H9 (cell line): ENCODE data around the gene ZFYVE28. TPM values are rescaled to one million over a fixed set of nuclear protein-coding genes. Genes with fewer than 3 reads are reported as not detected.

Experiments used
- DNase-seq: peaks from one replicate; pipeline ENCODE4 v3.0.0-alpha.2; 2017
- H2AFZ ChIP-seq: one replicate; pipeline ENCODE4 v1.6.1; 2013; ENCODE audit warnings: mild to moderate bottlenecking, low read length, control low read depth, moderate library complexity
- H2AK5ac ChIP-seq: 2 replicates; pipeline ENCODE4 v1.6.1; 2013; ENCODE audit warnings: low read length, control low read depth, mixed read lengths; ENCODE audit not compliant: insufficient read length
- H2BK120ac ChIP-seq: one replicate; pipeline ENCODE4 v1.6.1; 2013; ENCODE audit warnings: low read depth, mild to moderate bottlenecking, low read length, control low read depth, inconsistent platforms; ENCODE audit not compliant: poor library complexity, severe bottlenecking
- H2BK12ac ChIP-seq: 2 replicates; pipeline ENCODE4 v1.6.1; 2013; ENCODE audit warnings: low read length, control low read depth, mixed read lengths, low read depth; ENCODE audit not compliant: insufficient read length
- H2BK15ac ChIP-seq: 2 replicates; pipeline ENCODE4 v1.6.1; 2013; ENCODE audit warnings: low read depth, low read length, control low read depth
- H2BK20ac ChIP-seq: one replicate; pipeline ENCODE4 v1.6.1; 2013; ENCODE audit warnings: low read depth, mild to moderate bottlenecking, low read length, control low read depth, inconsistent platforms; ENCODE audit not compliant: poor library complexity, severe bottlenecking
- H2BK5ac ChIP-seq: 2 replicates; pipeline ENCODE4 v1.6.1; 2013; ENCODE audit warnings: low read length, control low read depth, mixed read lengths; ENCODE audit not compliant: insufficient read length
- H3K14ac ChIP-seq: 2 replicates; pipeline ENCODE4 v1.6.1; 2013; ENCODE audit warnings: low read length, control low read depth; ENCODE audit not compliant: insufficient read depth
- H3K18ac ChIP-seq: 2 replicates; pipeline ENCODE4 v1.6.1; 2013; ENCODE audit warnings: low read depth, mild to moderate bottlenecking, mixed read lengths, low read length, control low read depth; ENCODE audit not compliant: insufficient read length
- H3K23ac ChIP-seq: 2 replicates; pipeline ENCODE4 v1.6.1; 2013; ENCODE audit warnings: low read length, control low read depth, mixed read lengths, low read depth; ENCODE audit not compliant: insufficient read length
- H3K23me2 ChIP-seq: 2 replicates; pipeline ENCODE4 v1.6.1; 2013; ENCODE audit warnings: low read depth, mild to moderate bottlenecking, mixed read lengths, low read length, control low read depth; ENCODE audit not compliant: insufficient read length, poor library complexity, severe bottlenecking
- H3K27ac ChIP-seq: 2 replicates; pipeline ENCODE4 v1.5.1; 2013; ENCODE audit warnings: low read length, control low read depth, mixed read lengths, low read depth; ENCODE audit not compliant: insufficient read length
- H3K27me3 ChIP-seq: 2 replicates; pipeline ENCODE4 v1.6.1; 2013; ENCODE audit warnings: low read length, control low read depth, inconsistent platforms; ENCODE audit not compliant: insufficient read depth
- H3K4ac ChIP-seq: 2 replicates; pipeline ENCODE4 v1.6.1; 2013; ENCODE audit warnings: low read depth, mild to moderate bottlenecking, control low read depth, inconsistent platforms, low read length, moderate library complexity
- H3K4me1 ChIP-seq: 2 replicates; pipeline ENCODE4 v1.6.1; 2013; ENCODE audit warnings: low read length, control low read depth, inconsistent platforms; ENCODE audit not compliant: insufficient read depth
- H3K4me2 ChIP-seq: 2 replicates; pipeline ENCODE4 v1.6.1; 2013; ENCODE audit warnings: low read length, control low read depth, mixed read lengths; ENCODE audit not compliant: insufficient read length, insufficient read depth
- H3K56ac ChIP-seq: 2 replicates; pipeline ENCODE4 v1.6.1; 2013; ENCODE audit warnings: low read depth, mild to moderate bottlenecking, mixed read lengths, low read length, control low read depth; ENCODE audit not compliant: insufficient read length
- H3K79me1 ChIP-seq: 2 replicates; pipeline ENCODE4 v1.6.1; 2013; ENCODE audit warnings: low read depth, mild to moderate bottlenecking, moderate library complexity, low read length, control low read depth, inconsistent platforms; ENCODE audit not compliant: insufficient read depth, poor library complexity, severe bottlenecking
- H3K79me2 ChIP-seq: 2 replicates; pipeline ENCODE4 v1.6.1; 2013; ENCODE audit warnings: low read length, control low read depth, inconsistent platforms; ENCODE audit not compliant: insufficient read depth
- H3K9ac ChIP-seq: 2 replicates; pipeline ENCODE4 v1.6.1; 2013; ENCODE audit warnings: low read length, control low read depth, mixed read lengths; ENCODE audit not compliant: insufficient read length; ENCODE audit errors: extremely low read depth
- H3K9me3 ChIP-seq: one replicate; pipeline ENCODE4 v1.6.1; 2013; ENCODE audit warnings: low read depth, low read length, inconsistent platforms; ENCODE audit not compliant: control insufficient read depth
- H3T11ph ChIP-seq: one replicate; pipeline ENCODE4 v1.6.1; 2013; ENCODE audit warnings: mild to moderate bottlenecking, low read length, control low read depth, inconsistent platforms
- H4K20me1 ChIP-seq: one replicate; pipeline ENCODE4 v1.6.1; 2013; ENCODE audit not compliant: control insufficient read depth, insufficient read length, insufficient read depth
- H4K5ac ChIP-seq: 2 replicates; pipeline ENCODE4 v1.6.1; 2013; ENCODE audit warnings: low read depth, mild to moderate bottlenecking, mixed read lengths, low read length, control low read depth; ENCODE audit not compliant: insufficient read length
- H4K8ac ChIP-seq: replicated peaks from 2 replicates; pipeline ENCODE4 v1.6.1; 2013; ENCODE audit warnings: low read length, control low read depth, mixed read lengths, low read depth; ENCODE audit not compliant: insufficient read length
- H4K91ac ChIP-seq: 2 replicates; pipeline ENCODE4 v1.6.1; 2013; ENCODE audit warnings: low read depth, mild to moderate bottlenecking, moderate library complexity, mixed read lengths, low read length, control low read depth; ENCODE audit not compliant: insufficient read length
- H3K27ac Mint-ChIP-seq, 3 experiments: 2 replicates in 2 of 3; 3 replicates in 1 of 3; pipeline ENCODE4 v1.8.0; 2020 to 2021; ENCODE audit warnings: mixed read lengths in 3 of 3, mild to moderate bottlenecking in 1 of 3, moderate library complexity in 1 of 3
- H3K27me3 Mint-ChIP-seq: 2 replicates; pipeline ENCODE4 v1.8.0; 2021; ENCODE audit warnings: low read depth, mild to moderate bottlenecking, moderate library complexity, mixed read lengths
- H3K36me3 Mint-ChIP-seq, 3 experiments: 2 replicates in 2 of 3; 3 replicates in 1 of 3; pipeline ENCODE4 v1.8.0; 2020 to 2021; ENCODE audit warnings: low read depth in 3 of 3, mixed read lengths in 3 of 3; ENCODE audit not compliant: insufficient read depth in 1 of 3
- H3K4me1 Mint-ChIP-seq, 2 experiments: 2 replicates each; pipeline ENCODE4 v1.8.0; 2020; ENCODE audit warnings: mixed read lengths in 2 of 2
- H3K4me3 Mint-ChIP-seq, 2 experiments: 2 replicates in 1 of 2; 3 replicates in 1 of 2; pipeline ENCODE4 v1.8.0; 2020 to 2021; ENCODE audit warnings: mild to moderate bottlenecking in 2 of 2, mixed read lengths in 2 of 2, moderate library complexity in 1 of 2
- H3K9me3 Mint-ChIP-seq, 2 experiments: 2 replicates in 1 of 2; 3 replicates in 1 of 2; pipeline ENCODE4 v1.8.0; 2020; ENCODE audit warnings: mild to moderate bottlenecking in 2 of 2, mixed read lengths in 2 of 2, moderate library complexity in 1 of 2
- CTCF ChIP-seq: fragments of 200-600 bp; sonication (generic); conservative IDR thresholded peaks from 3 replicates; pipeline ENCODE4 v1.8.0; 2021; ENCODE audit warnings: antibody characterized with exemption, mild to moderate bottlenecking
- WGBS: extraction: QIAGEN DNeasy Blood & Tissue Kit; methylation state at CpG from one replicate; pipeline ENCODE4 v1.1.7; 2013; ENCODE audit warnings: missing lambda C conversion rate, low lambda C conversion rate, mixed read lengths; ENCODE audit not compliant: insufficient read length; ENCODE audit errors: extremely low coverage; 5-methylcytosine and 5-hydroxymethylcytosine counted together
- total RNA-seq: library from RNA; stranded (reverse); gene quantifications from 2 replicates; pipeline ENCODE4 v1.2.1, GENCODE V29; 2021

Gene ZFYVE28
- total RNA-seq, 1 experiment from 2014 or later: 0.98 TPM

GRCh38 chr4:2461246-2461960 is 43.0 kb upstream of the ZFYVE28 start:
- Histone ChIP-seq H3K14ac (no peak overlapping the region), H3K79me2 (no peaks in the 10 kb centered on the region), H2AK5ac (no peak overlapping the region), H3K27me3 (peaks cover 3% of the 10 kb centered on the region; the same call in 1 of the 2 replicates), H3K9ac (no peak overlapping the region), H3T11ph (no peak overlapping the region), H3K4me2 (no peak overlapping the region), H2BK12ac (no peak overlapping the region), H2BK20ac (no peak overlapping the region), H3K4me1 (no peaks in the 10 kb centered on the region), H2BK15ac (no peak overlapping the region), H3K56ac (no peak overlapping the region), H3K27ac (no peak overlapping the region), H2AFZ (no peak overlapping the region), H3K23ac (no peak overlapping the region), H3K9me3 (no peaks in the 10 kb centered on the region), H3K18ac (no peak overlapping the region), H3K4ac (no peak overlapping the region), H3K23me2 (no peaks in the 10 kb centered on the region), H2BK120ac (no peak overlapping the region), H4K91ac (no peak overlapping the region), H2BK5ac (no peak overlapping the region), H4K8ac (no peak overlapping the region), H3K79me1 (no peaks in the 10 kb centered on the region), H4K20me1 (peaks cover 2% of the 10 kb centered on the region), H4K5ac (no peak overlapping the region)
- peaks cover 40% of the 10 kb centered on the region for H3K27me3 Mint-ChIP-seq
- H3K4me3 Mint-ChIP-seq: peak overlapping the region; percentile 48 to 81
- H3K9me3 Mint-ChIP-seq: no peaks in the 10 kb centered on the region; a peak in 1 of 5 replicates
- peaks cover 13 to 17% of the 10 kb centered on the region in 2 experiments for H3K4me1 Mint-ChIP-seq
- no peak overlapping the region for H3K27ac Mint-ChIP-seq
- DNase-seq: no peak
- no CpG with 5 or more reads among the region's 15 CpGs for whole genome bisulfite sequencing
- TF ChIP-seq CTCF: no peak
- peaks cover 0 to under 1% (median 0%) of the 10 kb centered on the region in 3 experiments; a peak in 2 of 7 replicates for H3K36me3 Mint-ChIP-seq
